GM12878 (cell line): ENCODE results near the gene RFC1. TPM values are rescaled to one million over a fixed set of nuclear protein-coding genes. Genes with fewer than 3 reads are reported as not detected.
"Not testable (repeated sequence)": the region's sequence is repeated elsewhere in the genome, so short reads cannot be mapped to it uniquely, and the experiment has no call there.

Experiments
- ATAC-seq: fragments of 200-7000 bp; cut with Tn5 transposase; 3 replicates; pipeline ENCODE4 v1.9.1; 2020; ENCODE audit warnings: mild to moderate bottlenecking, moderate library complexity
- BruUV-seq: library from RNA; stranded (reverse); fragments of 400-500 nt; replicated peaks from 2 replicates; lab custom pipeline; 2021; lab: Mats Ljungman, UMichigan
- CTCF ChIA-PET: fragments of 300-600 bp; sonication (Branson Sonifier 250); formaldehyde crosslinking; extraction: SDS; loops from one replicate; lab custom pipeline; 2021; ENCODE audit warnings: inconsistent platforms; lab: Yijun Ruan, JAX
- POLR2A ChIA-PET: fragments of 350-600 bp; formaldehyde crosslinking; extraction: SDS; loops from one replicate; lab custom pipeline; 2021; ENCODE audit warnings: inconsistent platforms; lab: Charles Lee
- RAD21 ChIA-PET: fragments of 300-600 bp; sonication (Branson Sonifier 250); formaldehyde crosslinking; loops from one replicate; lab custom pipeline; 2023; ENCODE audit warnings: antibody characterized with exemption; ENCODE audit not compliant: unreplicated experiment; lab: Charles Lee
- SMC1A ChIA-PET: fragments of 300-600 bp; sonication (Branson Sonifier 250); formaldehyde crosslinking; loops from one replicate; lab custom pipeline; 2023; ENCODE audit not compliant: unreplicated experiment, uncharacterized antibody; lab: Charles Lee
- DNase-seq: peaks from one replicate; pipeline ENCODE4 v3.0.0-alpha.2; 2011; ENCODE audit warnings: low read depth, low spot score
- FAIRE-seq: peaks from 3 replicates; lab custom pipeline; 2011; peaks lifted over from hg19 to GRCh38; lab: Jason Lieb, UNC
- H2AFZ ChIP-seq: 2 replicates; pipeline ENCODE4 v1.6.0; 2011; ENCODE audit warnings: low read depth, low read length, control low read depth; ENCODE audit not compliant: control insufficient read depth
- H3K27ac ChIP-seq: 2 replicates; pipeline ENCODE4 v1.5.1; 2011; ENCODE audit warnings: control low read depth; ENCODE audit not compliant: control insufficient read depth, insufficient read depth
- H3K27me3 ChIP-seq, 2 experiments: replicated peaks in 1 of 2; 2 replicates each; pipeline versions ENCODE4 v1.6.0 to v1.6.1; 2011; ENCODE audit warnings: low read length in 1 of 2; ENCODE audit not compliant: control insufficient read depth in 2 of 2, insufficient read depth in 2 of 2
- H3K36me3 ChIP-seq, 2 experiments: 2 replicates each; pipeline ENCODE4 v1.5.1; 2011; ENCODE audit warnings: low read length in 1 of 2; ENCODE audit not compliant: control insufficient read depth in 2 of 2, insufficient read depth in 2 of 2
- H3K4me1 ChIP-seq: 2 replicates; pipeline ENCODE4 v1.6.1; 2011; ENCODE audit warnings: mild to moderate bottlenecking, low read length, moderate library complexity, mixed read lengths; ENCODE audit not compliant: control insufficient read depth, insufficient read depth
- H3K4me2 ChIP-seq: 2 replicates; pipeline ENCODE4 v1.6.0; 2011; ENCODE audit warnings: control low read depth; ENCODE audit not compliant: control insufficient read depth, insufficient read depth
- H3K4me3 ChIP-seq: fragments of 200-600 bp; sonication (generic); 2 replicates; pipeline ENCODE4 v1.5.1; 2016
- H3K79me2 ChIP-seq: 2 replicates; pipeline ENCODE4 v1.6.0; 2011; ENCODE audit warnings: low read length; ENCODE audit not compliant: control insufficient read depth, insufficient read depth
- H3K9ac ChIP-seq: 2 replicates; pipeline ENCODE4 v1.8.0; 2011; ENCODE audit warnings: low read length, control low read depth, mixed read lengths; ENCODE audit not compliant: control insufficient read depth, insufficient read depth
- H3K9me3 ChIP-seq: replicated peaks from 3 replicates; pipeline ENCODE4 v1.5.1; 2011; ENCODE audit warnings: mild to moderate bottlenecking, low read length; ENCODE audit not compliant: control insufficient read depth, insufficient read depth
- H4K20me1 ChIP-seq: 2 replicates; pipeline ENCODE4 v1.6.0; 2011; ENCODE audit not compliant: control insufficient read depth, insufficient read depth
- KAT2A ChIP-seq: conservative IDR thresholded peaks from 2 replicates; pipeline ENCODE4 v1.6.1; 2011; ENCODE audit warnings: low read depth, low read length; ENCODE audit not compliant: control insufficient read depth
- LARP7 ChIP-seq: fragments of 450-650 bp; IDR thresholded peaks from 2 replicates; pipeline ENCODE4 v1.6.1; 2017; ENCODE audit warnings: mild to moderate bottlenecking
- NBN ChIP-seq: fragments of 450-650 bp; IDR thresholded peaks from 2 replicates; pipeline ENCODE4 v1.6.1; 2016
- RBBP5 ChIP-seq: fragments of 200-600 bp; sonication (generic); conservative IDR thresholded peaks from 2 replicates; pipeline ENCODE4 v1.6.1; 2016
- RUNX3 ChIP-seq: IDR thresholded peaks from 2 replicates; pipeline ENCODE4 v1.6.1; 2012; ENCODE audit warnings: low read length, inconsistent platforms
- ZNF217 ChIP-seq: fragments of 450-650 bp; IDR thresholded peaks from 2 replicates; pipeline ENCODE4 v1.6.1; 2017; ENCODE audit warnings: antibody characterized with exemption, mild to moderate bottlenecking
- WGBS: methylation state at CpG from one replicate; pipeline ENCODE4 v1.1.6; 2016; ENCODE audit warnings: low lambda C conversion rate; ENCODE audit not compliant: insufficient replicate concordance, insufficient coverage; ENCODE audit errors: missing lambda C conversion rate; 5-methylcytosine and 5-hydroxymethylcytosine counted together
- in situ Hi-C: fragments of 300-500 bp; cut with MboI; formaldehyde crosslinking; loops from 9 replicates; pipeline ENCODE4 v1.14.3; 2018; ENCODE audit warnings: mixed read lengths
- intact Hi-C: fragments of 100-400 bp; cut with micrococcal nuclease; formaldehyde crosslinking; loops from one replicate; pipeline ENCODE4 v1.14.2; 2022; ENCODE audit not compliant: unreplicated experiment
- polyA plus RNA-seq, 11 experiments: library from polyadenylated mRNA; depleted of rRNA in 4 of 11; unstranded in 6 of 11; stranded (reverse) in 5 of 11; fragments of >200 nt; fragmentation: Nextera tagmentation in 4 of 11; fragmentation: Illumina TruSeq in 1 of 11; extraction: Ambion mirVana in 4 of 11; extraction: Trizol in 1 of 11; gene quantifications; 1 replicate in 1 of 11; 2 replicates in 10 of 11; pipeline versions ENCODE4 v1.2.1 to v1.2.3, GENCODE V29; 2011 to 2016; ENCODE audit warnings: inconsistent platforms in 2 of 11, missing spikeins in 2 of 11, low read depth in 1 of 11
- total RNA-seq, 4 experiments: library from RNA; depleted of rRNA in 3 of 4; stranded (reverse); fragments of >200 nt in 3 of 4; fragmentation: Illumina TruSeq in 1 of 4; extraction: Trizol in 1 of 4; gene quantifications; 2 replicates each; pipeline versions ENCODE4 v1.2.1 to v1.2.3, GENCODE V29; 2013 to 2021

RFC1 gene
- total and polyA plus RNA-seq, 10 of the 15 experiments (the other 5 are each of a cell fraction or from before 2014, with no cell fraction given): 22.5 to 67.8 (median 40.3) TPM

GRCh38 chr4:39292433-39292832 lies 73.7 kb downstream of the RFC1 start:
- H3K36me3 ChIP-seq: peaks cover 6 to 31% of the 10 kb centered on the region in 2 experiments
- H3K27me3 ChIP-seq, FAIRE-seq, SMC1A ChIA-PET, intact Hi-C loops, H3K27ac ChIP-seq, H3K4me1 ChIP-seq, H3K79me2 ChIP-seq, BruUV-seq, H2AFZ ChIP-seq, ATAC-seq, DNase-seq, H3K9ac ChIP-seq, POLR2A ChIA-PET, H4K20me1 ChIP-seq, in situ Hi-C loops, H3K9me3 ChIP-seq, RAD21 ChIA-PET, H3K4me2 ChIP-seq, H3K4me3 ChIP-seq: not testable (repeated sequence)
- WGBS: 100% methylated on average over 5 of the region's 5 CpGs
- CTCF ChIA-PET: interaction anchor here (0.5 kb wide), 1 partner anchor 177 kb away, joined by 3 read pairs; no protein-coding TSS in a partner anchor

- Histone ChIP-seq H3K79me2 (no peaks in the 10 kb centered on the region), H3K4me3 (no peak overlapping the region), H2AFZ (no peak overlapping the region), H3K9ac (no peak overlapping the region), H3K36me3 (peaks cover 6 to 38% of the 10 kb centered on the region in 2 experiments), H3K4me1 (no peaks in the 10 kb centered on the region), H3K27me3 (no peaks in the 10 kb centered on the region), H3K27ac (no peak overlapping the region), H4K20me1 (no peaks in the 10 kb centered on the region)
- ATAC-seq (no peak), FAIRE-seq (no peak), DNase-seq (no peak)
- CTCF ChIA-PET: no interaction called here
- in situ Hi-C loops (no loop called here), intact Hi-C loops (no loop called here)
- BruUV-seq: no TSS peak
- RAD21 ChIA-PET: no interaction called here
- POLR2A ChIA-PET: no interaction called here
- SMC1A ChIA-PET: interaction anchor here (0.6 kb wide), 1 partner anchor 16 kb away, joined by 4 read pairs; no protein-coding TSS in a partner anchor
- no peak for TF ChIP-seq KAT2A
- TF ChIP-seq RBBP5: no peak
- TF ChIP-seq NBN: no peak
- no peak for TF ChIP-seq ZNF217
- peak; percentile 12; the same call in 1 of the 2 replicates for TF ChIP-seq RUNX3
- TF ChIP-seq LARP7: no peak
- TF ChIP-seq, all 136 proteins: peak for 1
- WGBS: 100% methylated on average over 2 of the region's 2 CpGs
- no peak overlapping the region for H3K4me2 ChIP-seq
- no peaks in the 10 kb centered on the region for H3K9me3 ChIP-seq
Observed at GRCh38 chr4:39291686-39292085, 74.5 kb downstream of the RFC1 start.
